ENCODE results near the gene SMARCD2. TPM values are rescaled to one million over a fixed set of nuclear protein-coding genes. Genes with fewer than 3 reads are reported as not detected.

Gene SMARCD2
- total and polyA plus RNA-seq, 2 of the 13 experiments (the other 11 are each of a cell fraction or from before 2014, with no cell fraction given), result 122 to 150 TPM

- TF ChIP-seq ZNF362 (CRISPR knock-in tag; IDR thresholded peaks at IDR 0.05; ENCODE audit: borderline replicate concordance) (no peak), BRD4 (CRISPR knock-in tag; IDR thresholded peaks at IDR 0.05) (no peak), ZNF230 (CRISPR knock-in tag; IDR thresholded peaks at IDR 0.05) (no peak), ZNF280B (CRISPR knock-in tag; IDR thresholded peaks at IDR 0.05; ENCODE audit: borderline replicate concordance) (no peak), ZBTB38 (CRISPR knock-in tag; IDR thresholded peaks at IDR 0.05) (no peak), MAFF (IDR thresholded peaks at IDR 0.05; ENCODE audit: low read depth, low read length) (no peak), BORCS8-MEF2B (CRISPR knock-in tag; IDR thresholded peaks at IDR 0.05) (no peak), MTF1 (CRISPR knock-in tag; IDR thresholded peaks at IDR 0.05) (peak; percentile 51; the same call in 1 of the 2 replicates), ZMYM4 (CRISPR knock-in tag; IDR thresholded peaks at IDR 0.05) (no peak), RFXAP (CRISPR knock-in tag; IDR thresholded peaks at IDR 0.05; ENCODE audit: borderline replicate concordance) (no peak), ISL2 (CRISPR knock-in tag; IDR thresholded peaks at IDR 0.05) (no peak), HNRNPL (IDR thresholded peaks at IDR 0.05; ENCODE audit: low read depth, low read length) (no peak), ATRX (CRISPR knock-in tag; IDR thresholded peaks at IDR 0.05; ENCODE audit: borderline replicate concordance) (no peak), ZNF292 (CRISPR knock-in tag; IDR thresholded peaks at IDR 0.05; ENCODE audit: borderline replicate concordance, low read depth) (no peak), TEF (CRISPR knock-in tag; IDR thresholded peaks at IDR 0.05) (no peak), RORA (CRISPR knock-in tag; IDR thresholded peaks at IDR 0.05) (no peak), SYNCRIP (IDR thresholded peaks at IDR 0.05; ENCODE audit: insufficient read depth, low read depth, low read length) (no peak), ZNF563 (CRISPR knock-in tag; IDR thresholded peaks at IDR 0.05) (no peak), ZBTB1 (CRISPR knock-in tag; IDR thresholded peaks at IDR 0.05; ENCODE audit: borderline replicate concordance) (no peak), BCL3 (CRISPR knock-in tag; IDR thresholded peaks at IDR 0.05) (no peak), ZNF256 (CRISPR knock-in tag; conservative IDR thresholded peaks at IDR 0.05) (no peak)
- TF ChIP-seq, protein P1, sequence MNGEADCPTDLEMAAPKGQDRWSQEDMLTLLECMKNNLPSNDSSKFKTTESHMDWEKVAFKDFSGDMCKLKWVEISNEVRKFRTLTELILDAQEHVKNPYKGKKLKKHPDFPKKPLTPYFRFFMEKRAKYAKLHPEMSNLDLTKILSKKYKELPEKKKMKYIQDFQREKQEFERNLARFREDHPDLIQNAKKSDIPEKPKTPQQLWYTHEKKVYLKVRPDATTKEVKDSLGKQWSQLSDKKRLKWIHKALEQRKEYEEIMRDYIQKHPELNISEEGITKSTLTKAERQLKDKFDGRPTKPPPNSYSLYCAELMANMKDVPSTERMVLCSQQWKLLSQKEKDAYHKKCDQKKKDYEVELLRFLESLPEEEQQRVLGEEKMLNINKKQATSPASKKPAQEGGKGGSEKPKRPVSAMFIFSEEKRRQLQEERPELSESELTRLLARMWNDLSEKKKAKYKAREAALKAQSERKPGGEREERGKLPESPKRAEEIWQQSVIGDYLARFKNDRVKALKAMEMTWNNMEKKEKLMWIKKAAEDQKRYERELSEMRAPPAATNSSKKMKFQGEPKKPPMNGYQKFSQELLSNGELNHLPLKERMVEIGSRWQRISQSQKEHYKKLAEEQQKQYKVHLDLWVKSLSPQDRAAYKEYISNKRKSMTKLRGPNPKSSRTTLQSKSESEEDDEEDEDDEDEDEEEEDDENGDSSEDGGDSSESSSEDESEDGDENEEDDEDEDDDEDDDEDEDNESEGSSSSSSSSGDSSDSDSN (CRISPR knock-in tag; IDR thresholded peaks at IDR 0.05), result peak; percentile 7; the same call in 1 of the 2 replicates
These were observed 329 bp downstream of the SMARCD2 start (continued) for GRCh38 chr17:63842173-63842539.
